H1 (cell line): Measurements from ENCODE around the gene RAP1GDS1. TPM values are rescaled to one million over a fixed set of nuclear protein-coding genes. Genes with fewer than 3 reads are reported as not detected.

Experiments
- CTCF ChIA-PET: fragments of 300-600 bp; sonication (Branson Sonifier 250); formaldehyde crosslinking; loops from one replicate; lab custom pipeline; 2021; ENCODE audit not compliant: partially characterized antibody; lab: Charles Lee
- POLR2A ChIA-PET: fragments of 300-600 bp; sonication (Branson Sonifier 250); formaldehyde crosslinking; loops from one replicate; lab custom pipeline; 2021; ENCODE audit warnings: inconsistent platforms; ENCODE audit not compliant: partially characterized antibody; lab: Charles Lee
- DNase-seq, 2 experiments: peaks; one replicate each; pipeline versions ENCODE4 v3.0.0 to v3.0.0-alpha.2; 2010 to 2022; ENCODE audit warnings: low spot score in 2 of 2, low read depth in 1 of 2, mixed read lengths in 1 of 2
- FAIRE-seq: peaks from 2 replicates; lab custom pipeline; 2011; peaks lifted over from hg19 to GRCh38; lab: Jason Lieb, UNC
- H2AFZ ChIP-seq: 2 replicates; pipeline ENCODE4 v1.8.1; 2012; ENCODE audit warnings: low read length, inconsistent platforms
- H2AK5ac ChIP-seq: 2 replicates; pipeline ENCODE4 v1.6.1; 2013; ENCODE audit warnings: low read depth, low read length
- H2BK120ac ChIP-seq: replicated peaks from 2 replicates; pipeline ENCODE3; 2013; ENCODE audit warnings: low read depth, low read length, inconsistent platforms
- H2BK12ac ChIP-seq: 2 replicates; pipeline ENCODE4 v1.6.1; 2013; ENCODE audit warnings: low read depth, low read length
- H2BK15ac ChIP-seq: 2 replicates; pipeline ENCODE4 v1.6.1; 2013; ENCODE audit warnings: low read length
- H2BK20ac ChIP-seq: 2 replicates; pipeline ENCODE4 v1.6.1; 2013; ENCODE audit warnings: low read length
- H2BK5ac ChIP-seq: 2 replicates; pipeline ENCODE4 v1.6.1; 2013; ENCODE audit warnings: low read depth, low read length
- H3K14ac ChIP-seq: 2 replicates; pipeline ENCODE4 v1.6.1; 2013; ENCODE audit warnings: inconsistent platforms; ENCODE audit not compliant: insufficient read length
- H3K18ac ChIP-seq: 2 replicates; pipeline ENCODE4 v1.6.1; 2013; ENCODE audit warnings: low read length; ENCODE audit errors: extremely low read depth
- H3K23ac ChIP-seq: 2 replicates; pipeline ENCODE4 v1.6.1; 2013; ENCODE audit warnings: inconsistent platforms; ENCODE audit not compliant: insufficient read length
- H3K23me2 ChIP-seq: 2 replicates; pipeline ENCODE4 v1.6.1; 2013; ENCODE audit warnings: low read depth, low read length
- H3K27ac ChIP-seq: 2 replicates; pipeline ENCODE4 v1.6.1; 2011; ENCODE audit warnings: low read depth, low read length, inconsistent platforms
- H3K27me3 ChIP-seq, 4 experiments: replicated peaks in 1 of 4; 1 replicate in 1 of 4; 2 replicates in 3 of 4; pipeline versions ENCODE4 v1.6.1 to v1.8.1; 2011 to 2013; ENCODE audit warnings: low read length in 3 of 4, mild to moderate bottlenecking in 3 of 4, inconsistent platforms in 2 of 4, mixed read lengths in 2 of 4, moderate library complexity in 1 of 4; ENCODE audit not compliant: control insufficient read depth in 3 of 4, insufficient read depth in 3 of 4; ENCODE audit errors: extremely low read depth in 1 of 4
- H3K36me3 ChIP-seq, 4 experiments: 2 replicates each; pipeline versions ENCODE4 v1.6.1 to v1.8.1; 2011 to 2013; ENCODE audit warnings: mild to moderate bottlenecking in 4 of 4, low read length in 3 of 4, moderate library complexity in 2 of 4, control low read depth in 1 of 4, inconsistent platforms in 1 of 4; ENCODE audit not compliant: insufficient read depth in 4 of 4, control insufficient read depth in 2 of 4
- H3K4ac ChIP-seq: replicated peaks from 2 replicates; pipeline ENCODE3; 2013; ENCODE audit warnings: low read length, low read depth, mixed read lengths, inconsistent platforms; ENCODE audit not compliant: insufficient read length
- H3K4me1 ChIP-seq, 4 experiments: replicated peaks in 1 of 4; 1 replicate in 1 of 4; 2 replicates in 3 of 4; pipeline versions ENCODE4 v1.6.1 to v1.8.1; 2011 to 2013; ENCODE audit warnings: low read length in 3 of 4, inconsistent platforms in 2 of 4, mixed read lengths in 1 of 4; ENCODE audit not compliant: insufficient read depth in 4 of 4, control insufficient read depth in 3 of 4
- H3K4me2 ChIP-seq, 2 experiments: 2 replicates each; pipeline versions ENCODE4 v1.6.1 to v1.8.1; 2011 to 2013; ENCODE audit warnings: low read depth in 2 of 2, low read length in 2 of 2, control low read depth in 1 of 2, inconsistent platforms in 1 of 2, mild to moderate bottlenecking in 1 of 2; ENCODE audit not compliant: insufficient read depth in 1 of 2
- H3K4me3 ChIP-seq, 4 experiments: fragments of 200-600, 300-600 bp in 1 of 4; sonication (generic), shearing (Covaris generic), sonication (Bioruptor Twin) in 1 of 4; 2 replicates each; pipeline versions ENCODE4 v1.5.1 to v1.8.1; 2011 to 2016; ENCODE audit warnings: low read length in 4 of 4, low read depth in 3 of 4, control low read depth in 2 of 4, inconsistent platforms in 2 of 4, mild to moderate bottlenecking in 2 of 4, mixed read lengths in 1 of 4, moderate library complexity in 1 of 4; ENCODE audit not compliant: insufficient read depth in 2 of 4; ENCODE audit errors: extremely low read depth in 1 of 4
- H3K56ac ChIP-seq: replicated peaks from 2 replicates; pipeline ENCODE3; 2013; ENCODE audit warnings: low read depth, mild to moderate bottlenecking, mixed read lengths, low read length, inconsistent platforms; ENCODE audit not compliant: insufficient read length
- H3K79me1 ChIP-seq: 2 replicates; pipeline ENCODE4 v1.6.1; 2013; ENCODE audit warnings: low read depth, low read length, control low read depth
- H3K79me2 ChIP-seq, 2 experiments: 2 replicates each; pipeline versions ENCODE4 v1.6.1 to v1.8.1; 2012 to 2013; ENCODE audit warnings: low read length in 2 of 2, mild to moderate bottlenecking in 2 of 2, inconsistent platforms in 1 of 2; ENCODE audit not compliant: insufficient read depth in 2 of 2, control insufficient read depth in 1 of 2
- H3K9ac ChIP-seq, 4 experiments: replicated peaks in 1 of 4; 1 replicate in 1 of 4; 2 replicates in 3 of 4; pipeline versions ENCODE4 v1.6.1 to v1.8.1; 2011 to 2013; ENCODE audit warnings: low read depth in 3 of 4, low read length in 3 of 4, control low read depth in 2 of 4, mild to moderate bottlenecking in 2 of 4, moderate library complexity in 2 of 4, inconsistent platforms in 1 of 4; ENCODE audit errors: extremely low read depth in 1 of 4
- H3K9me3 ChIP-seq, 2 experiments: 2 replicates each; pipeline versions ENCODE4 v1.6.1 to v1.8.1; 2012 to 2013; ENCODE audit warnings: mild to moderate bottlenecking in 2 of 2, moderate library complexity in 2 of 2, control low read depth in 1 of 2, inconsistent platforms in 1 of 2, low read depth in 1 of 2, low read length in 1 of 2, mixed read lengths in 1 of 2; ENCODE audit not compliant: insufficient read depth in 2 of 2
- H4K20me1 ChIP-seq, 2 experiments: replicated peaks in 1 of 2; 2 replicates each; pipeline versions ENCODE3 to v1.8.1; 2011 to 2013; ENCODE audit warnings: inconsistent platforms in 2 of 2, low read length in 2 of 2, mild to moderate bottlenecking in 1 of 2; ENCODE audit not compliant: insufficient read depth in 2 of 2, control insufficient read depth in 1 of 2
- H4K5ac ChIP-seq: 2 replicates; pipeline ENCODE4 v1.6.1; 2013; ENCODE audit warnings: low read length, low read depth, mixed read lengths, inconsistent platforms; ENCODE audit not compliant: insufficient read length
- H4K8ac ChIP-seq: 2 replicates; pipeline ENCODE4 v1.8.0; 2013; ENCODE audit warnings: mild to moderate bottlenecking, moderate library complexity, low read length, inconsistent platforms; ENCODE audit not compliant: insufficient read depth; ENCODE audit errors: extremely low read depth
- H4K91ac ChIP-seq: replicated peaks from 2 replicates; pipeline ENCODE3; 2013; ENCODE audit warnings: low read length, mixed read lengths, inconsistent platforms; ENCODE audit not compliant: insufficient read length
- CBX8 ChIP-seq: fragments of 300-800, 300-1000 bp; sonication (generic); IDR thresholded peaks from 2 replicates; pipeline ENCODE4 v1.7.1; 2016; ENCODE audit warnings: low read depth, low read length, borderline replicate concordance
- CEBPB ChIP-seq: IDR thresholded peaks from 2 replicates; pipeline ENCODE4 v1.6.1; 2012; ENCODE audit warnings: low read depth, low read length
- EGR1 ChIP-seq: IDR thresholded peaks from 2 replicates; pipeline ENCODE4 v1.6.1; 2011; ENCODE audit warnings: low read depth, low read length, borderline replicate concordance
- RBBP5 ChIP-seq: IDR thresholded peaks from 2 replicates; pipeline ENCODE4 v1.7.1; 2012; ENCODE audit warnings: low read depth, mild to moderate bottlenecking, inconsistent platforms, low read length, moderate library complexity, borderline replicate concordance
- WGBS, 2 experiments: shearing (Covaris generic) in 1 of 2; methylation state at CpG; one replicate each; pipeline versions ENCODE4 v1.1.6 to v1.1.7; 2013 to 2015; ENCODE audit warnings: low lambda C conversion rate in 2 of 2, mixed read lengths in 2 of 2, inconsistent platforms in 1 of 2, low coverage in 1 of 2, missing lambda C conversion rate in 1 of 2; ENCODE audit not compliant: insufficient replicate concordance in 2 of 2, insufficient coverage in 1 of 2, insufficient read length in 1 of 2; ENCODE audit errors: extremely low coverage in 1 of 2, missing lambda C conversion rate in 1 of 2; 5-methylcytosine and 5-hydroxymethylcytosine counted together
- polyA plus RNA-seq, 7 experiments: library from polyadenylated mRNA; depleted of rRNA in 3 of 7; stranded (reverse) in 5 of 7; unstranded in 2 of 7; fragments of >200 nt in 5 of 7; fragments of 200-250 nt in 2 of 7; gene quantifications; 1 replicate in 5 of 7; 2 replicates in 1 of 7; 4 replicates in 1 of 7; pipeline versions ENCODE4 v1.2.1 to v1.2.3, GENCODE V29; 2011 to 2013; ENCODE audit warnings: missing spikeins in 2 of 7, mixed read lengths in 2 of 7
- total RNA-seq: library from RNA; stranded (reverse); fragmentation: NEBNext Ultra II Directional; extraction: Animal tissue kit (Norgen Biotek cat#: 25700); gene quantifications from 2 replicates; pipeline ENCODE4 v1.2.1, GENCODE V29; 2021

The RAP1GDS1 gene
- total and polyA plus RNA-seq, 2 of the 8 experiments (the other 6 are each of a cell fraction or from before 2014, with no cell fraction given) = 12.8 to 31.9 TPM

DNA sequence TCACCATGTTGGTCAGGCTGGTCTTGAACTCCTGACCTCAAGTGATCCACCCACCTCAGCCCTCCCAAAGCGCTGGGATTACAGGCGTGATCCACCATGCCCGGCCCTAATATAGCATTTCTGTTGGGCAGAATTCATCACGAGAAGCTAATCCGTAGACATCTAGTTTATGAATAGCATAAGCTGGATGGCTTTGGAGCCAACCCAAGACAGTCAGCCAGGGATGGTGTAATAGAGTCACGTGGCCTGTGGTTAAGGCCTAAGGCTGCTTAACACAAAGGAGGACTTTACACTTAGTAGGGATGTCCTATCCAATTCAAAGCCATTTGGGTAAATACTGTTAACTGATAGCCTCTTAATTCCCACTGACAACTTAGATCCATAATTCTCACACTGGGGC is 173.6 kb downstream of the RAP1GDS1 start:
- Histone ChIP-seq H2BK15ac (no peak overlapping the region), H4K91ac (no peak overlapping the region), H3K4me1 (no peaks in the 10 kb centered on the region), H3K27ac (no peak overlapping the region), H3K4me2 (no peak overlapping the region), H3K18ac (no peak overlapping the region), H3K36me3 (no peaks in the 10 kb centered on the region; a peak in 1 of 8 replicates), H3K23ac (no peak overlapping the region), H3K79me1 (no peaks in the 10 kb centered on the region), H4K20me1 (no peaks in the 10 kb centered on the region), H3K9ac (no peak overlapping the region), H2BK5ac (no peak overlapping the region), H3K56ac (no peak overlapping the region), H4K5ac (no peak overlapping the region), H2AK5ac (no peak overlapping the region), H3K27me3 (no peaks in the 10 kb centered on the region), H2BK120ac (no peak overlapping the region), H2BK12ac (no peak overlapping the region), H3K4me3 (no peak overlapping the region), H4K8ac (no peak overlapping the region), H3K14ac (no peak overlapping the region), H3K79me2 (no peaks in the 10 kb centered on the region), H3K23me2 (no peaks in the 10 kb centered on the region), H2BK20ac (no peak overlapping the region), H2AFZ (no peak overlapping the region), H3K4ac (no peak overlapping the region), H3K9me3 (no peaks in the 10 kb centered on the region)
- DNase-seq (no peak), FAIRE-seq (no peak)
- no peak for TF ChIP-seq CEBPB
- no peak for TF ChIP-seq EGR1
- no peak for TF ChIP-seq CBX8
- no peak for TF ChIP-seq RBBP5
- WGBS, 2 experiments = 85% methylated on average over 6 of the region's 6 CpGs; no CpG with 5 or more reads in 1 of the 2 experiments
- ChIA-PET POLR2A (no interaction called here), CTCF (no interaction called here)
